GM19351 (cell line): ENCODE results near the gene SLC25A11.
"Not testable (repeated sequence)": the region's sequence is repeated elsewhere in the genome, so short reads cannot be mapped to it uniquely, and the experiment has no call there.

Experiments used
- ATAC-seq: cut with Tn5 transposase; IDR thresholded peaks from one replicate; pipeline ENCODE4 v1.9.1; 2021; ENCODE audit warnings: mild to moderate bottlenecking, moderate library complexity; ENCODE audit not compliant: unreplicated experiment

Gene SLC25A11

DNA sequence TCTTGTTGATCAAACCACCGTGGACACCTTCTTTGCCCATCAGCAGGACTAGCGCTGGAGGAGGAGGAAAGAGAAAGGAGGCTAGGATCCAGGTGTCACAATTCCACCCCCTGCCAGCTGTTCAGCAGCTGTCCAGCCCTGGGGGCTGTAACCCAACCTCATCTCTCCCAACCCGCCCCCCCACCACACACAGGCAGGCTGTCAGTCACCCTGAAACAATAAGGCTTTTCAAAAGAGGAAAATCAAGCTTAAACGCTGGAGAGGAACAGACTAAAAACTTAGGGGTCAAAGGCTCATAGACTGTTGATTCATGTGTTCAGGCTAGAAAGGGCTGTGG lies 6.1 kb upstream of the SLC25A11 start:
- ATAC-seq, result no peak

DNA sequence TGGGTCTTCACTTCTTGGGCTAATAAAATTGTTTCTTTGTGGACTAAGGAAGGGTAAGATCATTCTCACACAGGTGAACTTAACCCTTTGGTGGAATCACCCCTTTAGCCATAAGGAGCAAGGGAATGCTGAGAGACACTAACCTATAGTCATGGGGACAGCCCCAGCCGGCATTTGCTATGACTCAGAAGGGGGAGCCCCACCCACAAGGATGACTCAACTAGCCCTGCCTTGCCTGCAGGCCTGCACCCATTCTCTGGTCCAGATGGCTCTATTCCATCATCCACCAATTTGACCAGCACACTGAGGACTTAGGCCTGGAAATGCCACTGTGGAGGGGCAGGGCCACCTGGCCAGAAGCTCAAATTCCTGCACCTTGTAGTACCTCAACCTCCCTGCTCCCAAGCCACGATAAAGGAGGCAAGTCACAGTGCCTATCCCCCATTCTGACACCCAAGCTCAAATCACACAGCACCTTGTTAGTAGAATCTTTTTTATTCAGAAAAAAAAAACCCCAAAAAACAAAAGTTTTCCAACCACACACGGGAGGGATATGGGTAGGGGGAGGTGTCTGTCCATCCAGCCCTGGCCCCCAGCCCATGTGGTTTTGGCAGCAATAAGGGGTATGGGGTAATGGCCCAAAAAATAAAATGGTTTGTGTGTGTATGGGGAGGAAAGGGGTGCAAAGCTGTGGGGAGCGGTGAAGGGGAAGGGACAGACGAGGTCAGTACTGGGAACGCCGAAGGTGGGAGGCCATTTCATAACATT lies 5.5 kb upstream of the SLC25A11 start:
- no peak for ATAC-seq

DNA sequence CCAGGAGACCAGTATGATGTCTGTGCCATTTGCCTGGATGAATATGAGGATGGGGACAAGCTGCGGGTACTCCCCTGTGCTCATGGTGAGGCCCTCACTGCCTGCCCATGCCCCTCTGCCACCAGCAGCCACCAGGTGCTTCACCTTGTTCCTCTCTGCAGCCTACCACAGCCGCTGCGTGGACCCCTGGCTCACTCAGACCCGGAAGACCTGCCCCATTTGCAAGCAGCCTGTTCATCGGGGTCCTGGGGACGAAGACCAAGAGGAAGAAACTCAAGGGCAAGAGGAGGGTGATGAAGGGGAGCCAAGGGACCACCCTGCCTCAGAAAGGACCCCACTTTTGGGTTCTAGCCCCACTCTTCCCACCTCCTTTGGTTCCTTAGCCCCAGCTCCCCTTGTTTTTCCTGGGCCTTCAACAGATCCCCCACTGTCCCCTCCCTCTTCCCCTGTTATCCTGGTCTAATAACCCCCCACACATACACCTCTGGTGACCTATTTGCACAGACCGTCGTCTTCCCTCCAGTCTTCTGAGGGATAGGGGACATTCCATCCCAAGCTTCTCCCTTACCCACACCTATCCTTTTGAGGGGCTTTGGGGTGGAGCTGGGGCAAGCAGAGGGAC lies 4.8 kb upstream of the SLC25A11 start:
- no peak for ATAC-seq

DNA sequence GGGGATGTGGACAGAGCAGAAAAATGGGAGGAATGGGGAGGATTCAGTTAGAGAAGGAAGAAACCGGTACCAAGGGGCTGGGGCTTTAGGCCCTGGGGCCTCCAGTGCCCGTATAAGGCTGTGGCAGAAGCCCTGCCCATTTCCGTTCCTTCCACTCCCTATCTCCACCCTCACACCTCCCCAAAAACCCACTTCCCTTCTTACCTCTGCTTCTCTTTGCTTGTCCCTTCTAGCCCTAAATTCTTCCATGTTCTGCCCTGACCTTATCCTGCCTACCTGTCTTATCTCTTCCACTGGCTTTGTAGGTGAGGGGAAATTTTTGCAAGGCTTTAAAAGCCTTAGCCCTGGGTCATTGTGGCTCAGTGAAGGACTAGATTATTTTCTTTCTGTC lies 4.3 kb upstream of the SLC25A11 start:
- no peak for ATAC-seq

DNA sequence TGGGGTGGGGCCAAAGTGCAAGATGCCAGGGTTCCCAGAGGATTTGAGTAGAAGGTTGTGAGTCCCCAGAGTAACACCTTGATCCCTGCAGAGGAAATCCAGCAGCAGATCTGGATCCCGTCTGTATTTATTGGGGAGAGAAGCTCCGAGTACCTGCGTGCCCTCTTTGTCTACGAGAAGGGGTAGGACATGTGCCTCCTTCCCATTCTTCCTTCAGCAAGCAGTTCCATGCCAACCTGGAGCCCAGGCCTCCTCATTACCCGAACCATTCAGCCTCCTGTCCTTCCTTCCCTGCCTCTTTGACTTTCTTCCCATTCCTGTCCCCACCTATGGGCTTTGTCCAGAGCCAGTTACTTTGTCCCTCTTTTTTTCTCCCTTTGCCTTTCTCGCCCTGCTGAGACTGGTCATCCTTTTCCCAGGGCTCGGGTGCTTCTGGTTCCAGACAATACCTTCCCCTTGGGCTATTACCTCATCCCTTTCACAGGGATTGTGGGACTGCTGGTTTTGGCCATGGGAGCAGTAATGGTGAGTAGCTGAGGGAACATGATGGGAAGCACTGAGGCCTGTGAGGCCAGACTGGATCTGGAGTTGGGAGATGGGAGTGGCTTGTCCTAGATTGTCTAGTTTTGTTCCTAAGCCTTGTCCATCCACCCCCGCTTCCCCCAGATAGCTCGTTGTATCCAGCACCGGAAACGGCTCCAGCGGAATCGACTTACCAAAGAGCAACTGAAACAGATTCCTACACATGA lies 3.1 kb upstream of the SLC25A11 start:
- ATAC-seq, result no peak

DNA sequence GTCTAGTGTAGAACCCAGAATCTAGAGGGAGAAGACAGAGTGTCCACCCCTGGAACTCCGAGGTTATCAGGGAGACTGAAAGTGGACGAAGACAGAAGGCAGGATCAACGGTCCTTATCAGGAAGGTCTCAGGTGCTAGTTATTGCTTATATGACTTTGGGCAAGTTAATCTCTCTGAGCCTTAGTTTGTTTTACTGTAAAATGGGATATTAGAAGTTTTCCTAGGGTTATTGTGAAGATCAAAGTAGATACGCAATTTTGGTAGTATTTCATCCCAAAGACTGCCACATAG lies 1.4 kb upstream of the SLC25A11 start:
- no peak for ATAC-seq

DNA sequence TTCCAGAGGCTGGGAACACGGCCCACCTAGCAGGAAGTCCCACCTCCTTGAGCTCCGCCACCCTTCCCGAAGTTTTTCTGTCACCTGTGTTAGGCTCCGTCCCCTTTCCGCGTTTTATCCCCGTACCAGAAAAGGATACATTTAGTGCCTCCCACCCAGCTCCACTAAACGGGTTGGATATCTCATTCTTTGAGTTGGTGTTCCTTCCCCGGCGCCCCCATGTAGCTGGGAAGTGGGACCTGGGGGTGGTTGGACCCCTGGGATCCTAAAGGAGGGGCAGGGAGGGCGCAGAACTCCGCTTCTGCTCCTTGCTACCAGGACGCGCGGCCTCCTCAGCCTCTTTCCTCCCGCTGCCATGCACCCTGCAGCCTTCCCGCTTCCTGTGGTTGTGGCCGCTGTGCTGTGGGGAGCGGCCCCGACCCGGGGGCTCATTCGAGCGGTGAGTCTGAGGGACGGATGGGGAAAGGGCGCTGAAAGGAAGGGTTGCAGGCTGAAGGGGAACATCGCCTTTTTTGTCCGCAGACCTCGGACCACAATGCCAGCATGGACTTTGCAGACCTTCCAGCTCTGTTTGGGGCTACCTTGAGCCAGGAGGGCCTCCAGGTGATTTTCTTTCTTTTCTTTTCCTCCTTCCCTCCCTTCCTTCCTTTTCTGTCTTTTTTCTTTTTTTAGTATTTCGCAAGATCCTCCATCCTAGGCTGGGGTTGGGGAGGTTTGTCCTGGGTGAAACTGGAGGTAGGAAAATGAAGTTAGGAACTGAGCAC lies 891 bp upstream of the SLC25A11 start:
- no peak for ATAC-seq

DNA sequence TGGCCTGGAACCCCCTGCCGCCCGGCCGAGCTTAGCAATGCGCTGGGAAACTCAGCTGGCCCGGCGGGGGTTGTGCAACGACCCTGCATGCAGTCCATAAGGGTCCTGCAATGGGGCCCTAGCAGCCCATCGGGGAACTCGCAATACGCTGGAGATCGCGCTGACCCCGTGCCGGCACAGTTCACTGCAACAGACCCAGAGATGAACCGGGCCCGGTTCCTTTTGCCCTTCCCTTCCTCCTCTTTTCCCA lies 375 bp downstream of the SLC25A11 start:
- ATAC-seq, result peak; percentile 2

DNA sequence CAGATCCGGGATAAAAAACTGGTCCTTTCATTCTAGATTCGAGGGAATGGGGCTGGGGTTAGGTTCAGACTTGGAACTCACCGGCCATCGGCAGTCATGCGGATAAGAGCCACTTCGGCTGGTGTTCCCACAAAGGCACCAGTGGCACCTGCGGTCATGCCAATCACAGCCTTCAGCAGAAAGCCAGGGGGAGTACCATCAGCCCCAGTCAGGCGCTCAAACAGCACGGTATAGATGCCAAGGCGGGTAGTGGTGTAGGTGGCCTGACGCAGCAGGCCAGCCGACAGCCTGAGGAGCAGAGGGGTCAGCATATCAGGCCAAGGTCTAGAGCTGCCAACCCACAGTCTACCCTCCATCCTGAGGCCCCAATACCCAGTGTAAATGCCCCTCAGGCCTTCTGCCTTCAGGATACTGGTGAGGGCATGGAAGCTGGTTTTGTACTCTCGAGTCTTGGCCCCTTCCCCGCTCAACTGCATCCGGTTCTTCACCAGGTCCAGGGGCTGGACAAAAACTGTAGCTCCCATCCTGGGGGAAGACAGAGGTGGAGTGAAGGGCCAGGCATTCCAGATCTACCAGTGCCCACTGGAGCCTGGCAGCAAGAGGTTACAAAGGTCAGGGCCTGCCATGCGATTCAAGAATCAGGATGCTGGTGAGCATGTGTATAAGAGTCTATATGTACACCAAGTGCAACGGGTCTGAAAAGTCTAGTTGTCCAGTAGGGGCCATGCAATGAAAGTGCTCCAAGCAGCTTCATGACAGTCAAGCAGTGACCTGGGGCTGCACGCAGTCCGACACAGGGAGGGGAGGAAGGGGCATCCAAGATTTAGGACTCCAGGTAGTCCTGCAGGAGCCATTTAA lies 929 bp downstream of the SLC25A11 start:
- no peak for ATAC-seq

DNA sequence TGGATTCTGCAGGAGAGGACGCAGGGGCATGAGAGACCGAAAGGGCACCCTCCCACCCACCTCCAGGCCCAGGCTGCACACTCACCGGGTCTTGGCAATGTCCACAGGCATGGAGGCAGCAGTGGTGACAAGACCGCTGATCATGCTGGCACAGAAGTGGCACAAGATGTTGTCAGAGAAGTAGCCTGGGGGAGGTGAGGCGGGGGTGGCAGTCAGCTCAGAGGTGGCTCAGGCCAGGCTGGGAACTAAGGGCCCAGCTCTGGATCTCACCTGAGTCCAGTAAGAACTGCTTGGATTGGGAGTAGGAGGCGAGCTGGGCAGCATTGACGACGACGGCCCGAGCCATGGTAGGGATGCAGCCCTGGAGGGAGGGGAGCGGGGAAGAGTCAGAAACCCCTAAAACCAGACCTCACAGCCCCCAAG lies 1.8 kb downstream of the SLC25A11 start:
- ATAC-seq, result no peak

DNA sequence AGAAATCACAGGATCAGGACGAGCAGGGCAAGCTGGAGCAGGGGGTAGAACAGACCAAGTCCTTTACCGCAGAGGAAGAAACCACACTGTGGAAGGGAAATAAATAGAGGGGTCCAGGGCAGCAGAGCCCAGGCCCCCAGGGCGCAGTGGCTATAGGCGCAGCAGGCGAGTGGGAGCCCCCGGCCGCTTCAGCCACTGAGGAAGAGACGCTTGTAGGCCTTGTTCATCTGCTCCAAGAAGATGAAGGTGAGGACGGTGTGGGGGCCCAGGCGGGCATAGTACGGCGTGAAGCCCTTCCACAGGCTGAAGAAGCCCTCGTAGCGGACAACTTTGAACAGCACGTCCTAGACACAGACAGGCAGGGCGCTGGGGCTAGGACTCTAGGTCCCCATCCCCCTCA lies 2.3 kb downstream of the SLC25A11 start:
- ATAC-seq, result no peak

DNA sequence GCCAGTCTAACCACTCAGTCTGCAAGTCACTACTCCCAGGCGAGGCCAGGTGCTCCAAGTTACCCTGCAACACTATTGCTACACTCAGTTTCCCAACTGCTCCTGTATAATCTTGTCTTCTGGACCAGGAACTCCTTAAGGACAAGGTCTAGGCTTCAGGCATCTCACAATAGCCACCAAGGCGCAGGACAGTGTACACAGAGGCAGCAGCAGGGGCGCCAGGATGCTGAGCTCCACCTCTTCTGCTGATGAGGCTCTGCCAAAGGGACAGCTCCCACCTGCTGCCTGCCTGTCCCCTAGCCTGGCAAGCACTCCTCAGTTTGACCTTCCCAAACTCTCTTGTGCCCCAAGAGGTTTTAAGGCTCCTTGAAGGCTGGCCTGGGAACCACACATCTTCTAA lies 3.4 kb downstream of the SLC25A11 start:
- ATAC-seq, result no peak

DNA sequence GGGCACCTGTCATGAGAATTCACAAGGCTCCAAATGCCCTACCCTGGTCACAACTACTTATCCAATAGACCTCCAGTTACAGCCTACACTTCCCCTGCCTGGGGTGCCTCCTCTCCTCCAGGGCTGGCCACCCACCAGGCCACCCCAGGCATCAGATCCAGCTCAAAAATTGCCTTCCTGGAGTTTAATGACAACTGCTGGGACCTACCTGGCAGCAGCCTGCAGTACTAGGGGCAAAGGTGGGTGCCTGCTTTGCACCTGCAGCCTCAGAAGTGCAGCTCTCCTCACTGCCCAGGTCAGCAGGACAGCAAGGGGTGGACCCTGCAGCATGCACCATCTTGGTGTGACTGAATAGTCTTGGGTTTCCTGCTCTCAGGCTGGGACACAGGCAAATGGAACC lies 4.2 kb downstream of the SLC25A11 start:
- no peak for ATAC-seq

DNA sequence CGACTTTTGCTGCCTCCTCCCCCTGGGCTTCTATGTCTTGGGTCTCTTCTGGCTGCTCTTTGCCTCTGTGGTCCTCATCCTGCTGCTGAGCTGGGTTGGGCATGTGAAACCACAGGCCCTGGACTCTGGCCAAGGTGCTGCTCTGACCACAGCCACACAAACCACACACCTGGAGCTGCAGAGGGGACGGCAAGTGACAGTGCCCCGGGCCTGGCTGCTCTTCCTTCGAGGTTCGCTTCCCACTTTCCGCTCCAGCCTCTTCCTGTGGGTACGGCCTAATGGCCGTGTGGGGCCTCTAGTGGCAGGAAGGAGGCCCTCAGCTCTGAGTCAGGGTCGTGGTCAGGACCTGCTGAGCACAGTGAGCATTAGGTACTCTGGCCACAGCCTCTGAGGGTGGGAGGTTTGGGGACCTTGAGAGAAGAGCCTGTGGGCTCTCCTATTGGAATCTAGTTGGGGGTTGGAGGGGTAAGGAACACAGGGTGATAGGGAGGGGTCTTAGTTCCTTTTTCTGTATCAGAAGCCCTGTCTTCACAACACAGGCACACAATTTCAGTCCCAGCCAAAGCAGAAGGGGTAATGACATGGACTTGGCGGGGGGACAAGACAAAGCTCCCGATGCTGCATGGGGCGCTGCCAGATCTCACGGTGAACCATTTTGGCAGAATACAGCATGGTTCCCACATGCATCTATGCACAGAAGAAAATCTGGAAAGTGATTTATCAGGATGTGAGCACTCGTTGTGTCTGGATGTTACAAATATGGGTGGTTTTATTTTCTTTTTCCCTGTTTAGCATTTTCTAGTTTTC lies 5.5 kb downstream of the SLC25A11 start:
- ATAC-seq, result no peak

DNA sequence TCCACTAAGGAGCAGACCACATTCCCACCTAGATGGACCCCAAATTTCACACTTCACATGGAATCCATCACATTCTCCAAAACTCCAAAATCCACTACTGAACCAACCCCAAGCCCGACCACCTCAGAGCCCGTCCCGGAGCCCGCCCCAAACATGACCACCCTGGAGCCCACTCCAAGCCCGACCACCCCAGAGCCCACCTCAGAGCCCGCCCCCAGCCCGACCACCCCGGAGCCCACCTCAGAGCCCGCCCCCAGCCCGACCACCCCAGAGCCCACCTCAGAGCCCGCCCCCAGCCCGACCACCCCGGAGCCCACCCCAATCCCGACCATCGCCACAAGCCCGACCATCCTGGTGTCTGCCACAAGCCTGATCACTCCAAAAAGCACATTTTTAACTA lies 6.2 kb downstream of the SLC25A11 start:
- no peak for ATAC-seq

DNA sequence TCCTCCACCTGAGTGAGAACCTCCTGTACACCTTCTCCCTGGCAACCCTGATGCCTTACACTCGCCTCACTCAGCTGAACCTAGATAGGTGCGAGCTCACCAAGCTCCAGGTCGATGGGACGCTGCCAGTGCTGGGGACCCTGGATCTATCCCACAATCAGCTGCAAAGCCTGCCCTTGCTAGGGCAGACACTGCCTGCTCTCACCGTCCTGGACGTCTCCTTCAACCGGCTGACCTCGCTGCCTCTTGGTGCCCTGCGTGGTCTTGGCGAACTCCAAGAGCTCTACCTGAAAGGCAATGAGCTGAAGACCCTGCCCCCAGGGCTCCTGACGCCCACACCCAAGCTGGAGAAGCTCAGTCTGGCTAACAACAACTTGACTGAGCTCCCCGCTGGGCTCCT lies 7.1 kb downstream of the SLC25A11 start:
- ATAC-seq, result no peak

DNA sequence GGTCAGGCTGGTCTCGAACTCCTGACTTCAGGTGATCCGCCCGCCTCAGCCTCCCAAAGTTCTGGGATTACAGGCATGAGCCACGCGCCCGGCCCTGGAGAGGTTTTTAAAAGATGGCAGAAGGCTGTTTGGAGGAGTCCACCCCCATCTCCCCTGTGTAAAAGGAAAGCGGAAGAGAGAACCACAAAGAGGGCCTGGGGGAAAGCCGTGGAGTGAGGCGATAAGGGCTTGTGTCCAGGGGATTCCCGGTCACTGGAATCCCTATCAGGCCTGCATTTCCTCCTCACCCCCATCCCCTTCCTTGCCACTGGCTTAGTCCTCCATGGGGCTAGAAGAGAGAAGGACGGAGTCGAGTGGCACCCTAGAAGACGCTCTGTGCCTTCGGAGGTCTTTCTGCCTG lies 7.9 kb downstream of the SLC25A11 start, which contains the start of gene GP1BA:
Gene GP1BA, plus strand, starts transcription at position 315 of the 400 bp plus-strand sequence. CDS start 328 bp downstream, outside the sequence.
- ATAC-seq, result no peak

DNA sequence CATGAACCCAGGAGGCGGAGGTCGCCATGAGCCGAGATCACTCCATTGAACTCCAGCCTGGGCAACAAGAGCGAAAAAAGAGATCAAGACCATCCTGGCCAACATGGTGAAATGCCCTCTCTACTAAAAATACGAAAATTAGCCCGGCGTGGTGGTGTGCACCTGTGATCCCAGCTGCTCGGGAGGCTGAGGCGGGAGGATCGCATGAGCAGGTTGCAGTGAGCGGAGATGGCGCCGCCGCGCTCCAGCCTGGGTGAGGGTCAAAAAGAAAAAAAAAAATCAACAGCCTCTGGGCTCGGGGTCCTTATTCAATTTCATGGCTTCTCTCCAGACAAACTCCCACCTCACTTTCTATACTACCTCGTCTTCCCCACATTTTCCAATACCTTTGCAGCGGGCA lies 11.0 kb downstream of the SLC25A11 start:
- no peak for ATAC-seq

DNA sequence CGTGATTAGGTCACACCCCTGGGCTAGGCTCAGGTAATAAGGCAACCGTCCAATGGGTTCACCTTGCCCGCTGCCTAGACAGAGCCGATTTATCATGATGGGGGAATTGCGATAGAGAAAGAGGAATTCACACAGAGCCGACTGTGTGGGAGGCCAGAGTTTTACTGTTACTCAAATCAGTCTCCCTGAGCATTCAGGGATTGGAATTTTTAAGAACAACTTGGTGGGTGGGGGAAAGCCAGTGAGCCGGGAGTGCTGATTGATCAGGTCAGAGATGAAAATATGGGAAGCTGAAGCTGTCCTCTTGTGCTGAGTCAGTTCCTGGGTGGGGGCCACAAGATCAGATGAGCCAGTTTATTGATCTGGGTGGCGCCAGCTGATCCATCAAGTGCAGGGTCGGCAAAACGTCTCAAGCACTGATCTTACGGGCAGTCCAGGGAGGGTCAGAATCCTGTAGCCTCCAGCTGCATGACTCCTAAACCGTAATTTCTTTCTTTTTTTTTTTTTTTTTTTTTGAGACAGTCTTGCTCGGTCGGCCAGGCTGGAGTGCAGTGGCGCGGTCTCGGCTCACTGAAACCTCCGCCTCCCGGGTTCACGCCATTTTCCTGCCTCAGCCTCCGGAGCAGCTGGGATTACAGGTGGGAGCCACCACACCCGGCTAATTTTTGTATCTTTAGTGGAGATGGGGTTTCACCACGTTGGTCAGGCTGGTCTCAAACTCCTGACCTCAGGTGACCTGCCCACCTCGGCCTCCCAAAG lies 13.1 kb downstream of the SLC25A11 start:
- not testable (repeated sequence) for ATAC-seq
